Left ventricle myocardium inferior (tissue), 1 donor: ENCODE results near the gene GPR82. TPM values are rescaled to one million over a fixed set of nuclear protein-coding genes. Genes with fewer than 3 reads are reported as not detected.

Experiments used
- DNase-seq: peaks from one replicate; pipeline ENCODE4 v3.0.0-alpha.2; 2020
- H3K27ac ChIP-seq: fragments of 200-600 bp; replicated peaks from 2 replicates; pipeline ENCODE4 v1.8.0; 2021
- H3K27me3 ChIP-seq: fragments of 200-600 bp; 2 replicates; pipeline ENCODE4 v1.8.0; 2021; ENCODE audit warnings: low read depth
- H3K36me3 ChIP-seq: fragments of 200-600 bp; 2 replicates; pipeline ENCODE4 v1.8.0; 2021
- H3K4me1 ChIP-seq: fragments of 200-600 bp; 2 replicates; pipeline ENCODE4 v1.8.0; 2021
- H3K4me3 ChIP-seq: fragments of 200-600 bp; 2 replicates; pipeline ENCODE4 v1.8.0; 2021; ENCODE audit warnings: mild to moderate bottlenecking, moderate library complexity
- H3K9me3 ChIP-seq: fragments of 200-600 bp; replicated peaks from 2 replicates; pipeline ENCODE4 v1.8.0; 2021
- intact Hi-C: fragments of 100-400 bp; cut with micrococcal nuclease; formaldehyde crosslinking; loops from one replicate; pipeline ENCODE4 v1.11.0; 2022
- total RNA-seq: library from RNA; stranded (reverse); fragmentation: NEBNext Ultra II Directional; extraction: Animal tissue kit (Norgen Biotek cat#: 25700); gene quantifications from one replicate; pipeline ENCODE4 v1.2.1, GENCODE V29; 2021
- TF ChIP-seq, protein P1 (sequence below): fragments of 200-600 bp; IDR thresholded peaks from 2 replicates; pipeline ENCODE4 v1.8.0; 2021; ENCODE audit warnings: antibody characterized with exemption, mild to moderate bottlenecking, borderline replicate concordance
- donor health status: DM: no; HTN: yes; CAD: no; lungs with severe emphysema.

Gene GPR82
- total RNA-seq, 1 donor from 2014 or later: 0.19 TPM

DNA sequence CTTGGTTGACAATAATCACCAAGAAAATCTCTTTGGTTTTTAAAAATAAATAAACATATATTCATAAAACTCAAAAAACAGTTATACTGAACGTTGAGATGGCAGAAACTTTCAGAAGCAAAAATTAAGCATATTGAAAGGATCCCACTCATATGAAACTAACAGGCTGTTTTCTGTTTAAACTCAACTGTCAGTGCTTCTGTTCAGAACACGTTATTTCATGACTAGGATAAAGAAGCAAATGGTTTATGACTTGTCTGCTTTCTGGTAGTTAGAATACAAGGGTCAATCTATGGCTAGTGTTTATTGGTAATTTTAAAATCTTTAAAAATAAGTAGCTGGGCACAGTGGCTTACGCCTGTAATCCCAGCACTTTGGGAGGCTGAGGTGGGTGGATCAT, 4.1 kb downstream of the GPR82 start:
- TF ChIP-seq, protein P1, sequence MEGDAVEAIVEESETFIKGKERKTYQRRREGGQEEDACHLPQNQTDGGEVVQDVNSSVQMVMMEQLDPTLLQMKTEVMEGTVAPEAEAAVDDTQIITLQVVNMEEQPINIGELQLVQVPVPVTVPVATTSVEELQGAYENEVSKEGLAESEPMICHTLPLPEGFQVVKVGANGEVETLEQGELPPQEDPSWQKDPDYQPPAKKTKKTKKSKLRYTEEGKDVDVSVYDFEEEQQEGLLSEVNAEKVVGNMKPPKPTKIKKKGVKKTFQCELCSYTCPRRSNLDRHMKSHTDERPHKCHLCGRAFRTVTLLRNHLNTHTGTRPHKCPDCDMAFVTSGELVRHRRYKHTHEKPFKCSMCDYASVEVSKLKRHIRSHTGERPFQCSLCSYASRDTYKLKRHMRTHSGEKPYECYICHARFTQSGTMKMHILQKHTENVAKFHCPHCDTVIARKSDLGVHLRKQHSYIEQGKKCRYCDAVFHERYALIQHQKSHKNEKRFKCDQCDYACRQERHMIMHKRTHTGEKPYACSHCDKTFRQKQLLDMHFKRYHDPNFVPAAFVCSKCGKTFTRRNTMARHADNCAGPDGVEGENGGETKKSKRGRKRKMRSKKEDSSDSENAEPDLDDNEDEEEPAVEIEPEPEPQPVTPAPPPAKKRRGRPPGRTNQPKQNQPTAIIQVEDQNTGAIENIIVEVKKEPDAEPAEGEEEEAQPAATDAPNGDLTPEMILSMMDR: no peak
- Histone ChIP-seq H3K36me3 (no peaks in the 10 kb centered on the region), H3K9me3 (no peaks in the 10 kb centered on the region), H3K27ac (no peak overlapping the region), H3K4me1 (no peaks in the 10 kb centered on the region), H3K4me3 (no peak overlapping the region), H3K27me3 (no peaks in the 10 kb centered on the region)
- DNase-seq: no peak
- intact Hi-C loops: loop anchor here (5.0 kb wide), 1 partner anchor 61 kb away; no protein-coding TSS in a partner anchor

DNA sequence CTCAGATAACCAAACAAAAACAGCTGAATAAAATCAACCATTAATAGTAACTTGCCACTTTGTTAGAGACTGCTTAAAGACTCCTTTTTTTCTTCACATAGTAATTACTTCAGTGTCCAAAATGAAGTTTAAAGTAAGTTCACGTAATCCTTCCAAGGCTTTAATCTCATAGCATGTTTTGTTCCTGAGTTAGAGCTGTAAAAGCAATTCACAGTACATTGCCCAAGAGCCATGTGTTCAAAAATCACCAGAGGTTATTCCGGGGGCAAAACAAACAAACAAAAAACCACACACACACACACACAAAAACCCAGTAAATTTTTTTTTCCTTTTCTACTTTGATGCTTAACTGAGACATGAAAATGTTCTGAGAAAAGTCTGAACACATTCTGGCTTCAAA, 6.1 kb downstream of the GPR82 start:
- H3K4me3 ChIP-seq: no peak overlapping the region
- intact Hi-C loops: no loop called here
- TF ChIP-seq, protein P1: no peak

DNA sequence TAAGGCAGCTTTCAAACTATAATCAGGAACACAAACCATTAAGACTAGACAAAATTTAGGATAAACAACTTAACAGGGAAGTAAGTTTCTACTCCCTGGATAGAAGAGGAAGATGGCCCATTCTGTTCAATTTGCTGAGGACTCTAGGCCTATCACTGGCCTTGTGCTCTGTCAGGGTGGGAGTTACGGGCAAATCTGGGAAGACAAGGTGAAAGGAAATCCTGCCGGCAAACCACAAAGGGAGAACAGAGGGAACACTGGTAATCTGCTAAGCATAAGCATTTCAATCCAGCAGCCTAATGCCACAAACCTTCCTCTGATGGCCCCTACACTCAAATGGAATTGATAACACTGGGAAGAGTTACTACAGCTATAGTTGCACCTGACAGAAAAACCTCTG, 8.3 kb downstream of the GPR82 start:
- Histone ChIP-seq H3K9me3 (no peaks in the 10 kb centered on the region), H3K36me3 (no peaks in the 10 kb centered on the region), H3K27me3 (no peaks in the 10 kb centered on the region), H3K27ac (no peak overlapping the region), H3K4me1 (peaks cover 7% of the 10 kb centered on the region), H3K4me3 (no peak overlapping the region)
- intact Hi-C loops: no loop called here
- no peak for DNase-seq
- TF ChIP-seq, protein P1: no peak

More for the DNA sequence above, 6.1 kb downstream of the GPR82 start:
- no peaks in the 10 kb centered on the region for H3K27me3 ChIP-seq
- peaks cover 7% of the 10 kb centered on the region for H3K4me1 ChIP-seq
- no peaks in the 10 kb centered on the region for H3K9me3 ChIP-seq
- H3K36me3 ChIP-seq: no peaks in the 10 kb centered on the region
- H3K27ac ChIP-seq: no peak overlapping the region
- no peak for DNase-seq

DNA sequence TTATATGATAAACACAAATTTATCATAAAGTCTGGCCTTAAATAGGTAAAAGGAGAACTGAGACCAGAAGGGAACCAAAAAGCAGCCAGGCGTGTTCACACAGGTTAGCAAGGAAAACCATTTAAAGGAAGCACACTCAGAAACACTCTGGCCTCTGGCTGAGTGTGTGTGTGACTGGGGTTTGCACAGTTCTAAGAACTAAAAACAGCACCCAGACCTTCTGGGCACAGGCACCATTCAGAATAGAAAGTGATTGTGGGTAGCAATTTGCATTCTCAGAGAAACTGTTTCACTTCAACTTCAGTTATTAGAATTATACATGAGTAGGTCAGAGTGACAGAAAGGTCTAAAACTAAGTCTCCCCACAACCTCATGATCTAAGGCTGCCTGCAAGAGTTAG, 10.0 kb downstream of the GPR82 start:
- DNase-seq: no peak
- Histone ChIP-seq H3K4me1 (peaks cover 7% of the 10 kb centered on the region), H3K9me3 (no peaks in the 10 kb centered on the region), H3K4me3 (no peak overlapping the region), H3K27me3 (no peaks in the 10 kb centered on the region), H3K27ac (no peak overlapping the region), H3K36me3 (no peaks in the 10 kb centered on the region)
- intact Hi-C loops: no loop called here
- TF ChIP-seq, protein P1: no peak

DNA sequence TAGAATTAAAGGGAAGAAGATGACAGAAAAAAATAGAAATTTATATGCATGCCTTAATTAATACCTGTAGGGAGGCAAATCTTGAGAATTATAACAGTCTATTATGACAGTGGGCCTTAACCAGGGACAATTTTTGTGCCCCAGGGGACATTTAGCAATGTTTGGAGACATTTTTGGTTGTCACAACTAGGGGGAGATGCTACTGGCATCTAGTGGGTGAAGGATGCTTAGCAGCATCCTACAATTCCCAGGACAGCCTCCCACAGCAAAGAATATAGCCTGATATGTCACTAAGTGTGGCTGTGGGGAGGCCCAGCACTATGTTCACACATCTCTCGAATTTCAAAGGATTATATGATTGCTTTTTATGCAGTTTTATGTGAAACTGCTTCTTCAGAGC, 10.5 kb downstream of the GPR82 start:
- TF ChIP-seq, protein P1: peak; percentile 54
- intact Hi-C loops: no loop called here
- Histone ChIP-seq H3K9me3 (no peaks in the 10 kb centered on the region), H3K36me3 (no peaks in the 10 kb centered on the region), H3K27ac (no peak overlapping the region), H3K4me3 (no peak overlapping the region), H3K4me1 (peaks cover 7% of the 10 kb centered on the region), H3K27me3 (no peaks in the 10 kb centered on the region)
- no peak for DNase-seq

DNA sequence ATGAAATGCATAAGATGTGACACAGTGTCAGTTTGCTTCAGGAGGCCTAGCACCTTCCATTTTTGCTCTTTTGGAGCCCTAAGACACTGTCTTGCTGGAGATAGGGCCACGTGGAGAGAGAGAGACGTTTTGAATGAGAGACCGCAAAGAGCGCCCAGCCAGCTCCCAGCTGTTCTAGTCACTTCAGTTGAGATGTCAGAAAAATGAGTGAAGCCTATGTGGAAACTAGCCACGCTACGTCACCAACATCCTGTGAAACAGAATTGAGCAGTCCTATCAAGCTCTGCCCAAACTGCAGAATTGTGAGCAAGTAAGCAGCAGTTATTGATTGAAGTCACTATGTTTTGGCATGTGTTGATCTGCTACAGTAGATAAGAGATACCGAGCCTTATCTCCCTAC, 13.1 kb downstream of the GPR82 start:
- peaks cover 15% of the 10 kb centered on the region for H3K4me1 ChIP-seq
- no peak for DNase-seq
- no peaks in the 10 kb centered on the region for H3K9me3 ChIP-seq
- no peak overlapping the region for H3K27ac ChIP-seq
- TF ChIP-seq, protein P1: no peak
- no peak overlapping the region for H3K4me3 ChIP-seq
- H3K36me3 ChIP-seq: no peaks in the 10 kb centered on the region
- no peaks in the 10 kb centered on the region for H3K27me3 ChIP-seq
- intact Hi-C loops: no loop called here
